ENCODE data around the gene DHH. TPM values are rescaled to one million over a fixed set of nuclear protein-coding genes. Genes with fewer than 3 reads are reported as not detected.

DHH gene
- polyA plus RNA-seq, 4 donors = 0.15 to 2.3 TPM; not detected in 2

DNA sequence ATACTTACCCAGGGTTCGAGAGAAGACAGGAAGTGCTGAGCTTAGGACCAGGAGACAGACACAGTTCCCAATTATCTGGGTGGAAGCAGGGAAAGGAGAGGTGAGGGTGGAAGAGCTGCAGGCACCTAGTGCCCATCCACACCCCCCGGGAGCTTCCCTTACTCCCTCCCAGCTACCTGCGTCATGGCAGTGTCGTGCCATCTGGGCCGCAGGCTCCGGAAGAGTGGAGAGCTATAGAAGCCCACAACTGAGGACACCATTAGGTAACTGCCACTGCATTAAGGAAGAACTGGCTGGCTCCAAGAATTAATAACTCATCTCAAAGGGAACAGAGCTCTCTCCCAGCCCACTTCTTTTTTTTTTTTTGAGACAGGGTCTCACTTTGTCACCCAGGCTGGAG is 5.8 kb upstream of the DHH start:
- WGBS, 3 donors = 94 to 97% (median 94%) methylated on average over 6 of the region's 6 CpGs
- no peaks in the 10 kb centered on the region for H3K9me3 ChIP-seq (ENCODE audit: control insufficient read depth in 2 of 2, insufficient read depth in 1 of 2, low read depth in 1 of 2, low read length in 1 of 2)
- H3K4me3 ChIP-seq (ENCODE audit: low read depth in 1 of 3, low read length in 3 of 3) = no peak overlapping the region
- H3K4me1 ChIP-seq (ENCODE audit: control insufficient read depth in 3 of 3, insufficient read depth in 2 of 3, low read depth in 1 of 3, low read length in 2 of 3) = peaks cover 0 to under 1% (median 0%) of the 10 kb centered on the region in 3 donors
- DNase-seq (no peak), FAIRE-seq (no peak)
- peaks cover 12 to 83% (median 32%) of the 10 kb centered on the region in 3 donors for H3K36me3 ChIP-seq (ENCODE audit: control insufficient read depth in 3 of 3, insufficient read depth in 2 of 3, low read depth in 1 of 3, low read length in 3 of 3)
- H3K27ac ChIP-seq (ENCODE audit: low read depth in 1 of 3, low read length in 2 of 3) = no peak overlapping the region
- H3K27me3 ChIP-seq (ENCODE audit: control insufficient read depth in 3 of 3, insufficient read depth in 3 of 3, low read length in 3 of 3) = peaks cover 0 to 1% (median 0%) of the 10 kb centered on the region in 3 donors

DNA sequence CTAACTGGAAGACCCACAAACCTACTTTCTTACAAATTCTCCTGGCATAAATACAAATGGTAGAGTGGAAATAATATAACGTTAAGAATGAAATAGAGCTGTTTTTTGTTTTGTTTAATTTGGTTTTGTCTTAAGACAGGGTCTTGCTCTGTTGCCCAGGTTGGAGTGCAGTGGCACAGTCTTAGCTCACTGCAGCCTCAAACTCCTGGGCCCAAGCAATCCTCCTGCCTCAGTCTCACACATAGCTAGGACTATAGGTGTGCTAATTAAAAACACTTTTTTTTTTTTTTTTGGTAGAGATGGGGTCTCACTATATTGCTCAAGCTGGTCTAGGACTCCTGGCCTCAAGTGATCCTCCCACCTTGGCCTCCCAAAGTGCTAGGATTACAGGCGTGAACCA is 4.1 kb upstream of the DHH start:
- Histone ChIP-seq H3K4me1 (ENCODE audit: control insufficient read depth in 3 of 3, insufficient read depth in 2 of 3, low read depth in 1 of 3, low read length in 2 of 3) (peaks cover 0 to 11% (median 0%) of the 10 kb centered on the region in 3 donors), H3K36me3 (ENCODE audit: control insufficient read depth in 3 of 3, insufficient read depth in 2 of 3, low read depth in 1 of 3, low read length in 3 of 3) (peaks cover 12 to 67% (median 24%) of the 10 kb centered on the region in 3 donors), H3K27me3 (ENCODE audit: control insufficient read depth in 3 of 3, insufficient read depth in 3 of 3, low read length in 3 of 3) (peaks cover 0 to 18% (median 8%) of the 10 kb centered on the region in 3 donors), H3K27ac (ENCODE audit: low read depth in 1 of 3, low read length in 2 of 3) (no peak overlapping the region), H3K4me3 (ENCODE audit: low read depth in 1 of 3, low read length in 3 of 3) (no peak overlapping the region), H3K9me3 (ENCODE audit: control insufficient read depth in 2 of 2, insufficient read depth in 1 of 2, low read depth in 1 of 2, low read length in 1 of 2) (no peaks in the 10 kb centered on the region)
- WGBS, 3 donors = 92 to 97% (median 93%) methylated on average over 2 of the region's 2 CpGs
- DNase-seq (no peak), FAIRE-seq (no peak)

DNA sequence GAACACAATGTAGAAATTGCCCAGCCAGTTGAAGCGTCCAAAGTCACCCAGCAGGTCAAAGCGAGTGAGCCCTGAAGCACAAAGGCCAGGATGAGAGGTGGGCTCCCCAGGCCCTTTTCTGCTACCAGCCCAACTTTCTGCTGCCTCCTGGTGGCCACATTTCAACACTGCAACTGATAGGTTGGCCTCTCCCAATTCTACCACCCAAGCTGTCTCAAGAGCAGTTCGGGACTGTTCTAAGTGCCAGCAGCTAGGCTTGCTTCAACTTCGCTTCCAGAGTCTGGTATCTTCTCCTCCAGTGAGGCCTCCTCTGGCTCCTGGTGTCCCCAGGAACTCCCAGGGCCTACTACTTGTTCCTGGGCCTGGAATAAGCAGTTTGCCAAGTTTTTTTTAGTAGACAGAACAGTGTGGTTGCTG is 3.4 kb upstream of the DHH start:
- peaks cover 0 to 25% (median 9%) of the 10 kb centered on the region in 3 donors for H3K27me3 ChIP-seq (ENCODE audit: control insufficient read depth in 3 of 3, insufficient read depth in 3 of 3, low read length in 3 of 3)
- FAIRE-seq (no peak), DNase-seq (peak; percentile 39 to 57)
- H3K4me1 ChIP-seq (ENCODE audit: control insufficient read depth in 3 of 3, insufficient read depth in 2 of 3, low read depth in 1 of 3, low read length in 2 of 3) = peaks cover 0 to 14% (median 0%) of the 10 kb centered on the region in 3 donors
- 67 to 68% (median 68%) methylated on average over 4 of the region's 4 CpGs for WGBS, 3 donors
- peaks cover 12 to 62% (median 21%) of the 10 kb centered on the region in 3 donors for H3K36me3 ChIP-seq (ENCODE audit: control insufficient read depth in 3 of 3, insufficient read depth in 2 of 3, low read depth in 1 of 3, low read length in 3 of 3)
- no peak overlapping the region for H3K4me3 ChIP-seq (ENCODE audit: low read depth in 1 of 3, low read length in 3 of 3)
- H3K27ac ChIP-seq (ENCODE audit: low read depth in 1 of 3, low read length in 2 of 3) = no peak overlapping the region
- H3K9me3 ChIP-seq (ENCODE audit: control insufficient read depth in 2 of 2, insufficient read depth in 1 of 2, low read depth in 1 of 2, low read length in 1 of 2) = no peaks in the 10 kb centered on the region

DNA sequence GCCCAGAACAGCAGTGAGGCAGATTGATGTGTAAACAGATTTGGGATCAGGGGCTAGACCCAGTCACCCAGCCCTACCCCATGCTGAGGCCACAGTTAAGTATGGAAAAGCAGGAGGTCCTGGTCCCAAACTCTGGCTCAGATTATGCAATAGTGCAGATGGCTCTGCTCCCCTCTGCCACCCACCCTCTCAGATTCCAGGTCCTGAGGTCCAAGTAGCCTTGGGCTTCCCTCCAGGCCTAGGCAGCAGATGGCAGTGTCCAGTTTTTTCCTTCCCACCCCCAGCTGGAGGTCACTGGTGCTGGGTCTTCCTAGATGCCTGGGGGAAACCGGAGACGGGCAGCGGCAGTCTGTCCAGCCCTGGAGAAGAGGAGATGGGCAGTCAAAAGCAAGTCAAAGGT is 2.8 kb upstream of the DHH start:
- Histone ChIP-seq H3K27me3 (ENCODE audit: control insufficient read depth in 3 of 3, insufficient read depth in 3 of 3, low read length in 3 of 3) (peaks cover 0 to 31% (median 9%) of the 10 kb centered on the region in 3 donors), H3K27ac (ENCODE audit: low read depth in 1 of 3, low read length in 2 of 3) (no peak overlapping the region), H3K4me1 (ENCODE audit: control insufficient read depth in 3 of 3, insufficient read depth in 2 of 3, low read depth in 1 of 3, low read length in 2 of 3) (peaks cover 0 to 17% (median 0%) of the 10 kb centered on the region in 3 donors), H3K4me3 (ENCODE audit: low read depth in 1 of 3, low read length in 3 of 3) (no peak overlapping the region), H3K9me3 (ENCODE audit: control insufficient read depth in 2 of 2, insufficient read depth in 1 of 2, low read depth in 1 of 2, low read length in 1 of 2) (no peaks in the 10 kb centered on the region), H3K36me3 (ENCODE audit: control insufficient read depth in 3 of 3, insufficient read depth in 2 of 3, low read depth in 1 of 3, low read length in 3 of 3) (peaks cover 7 to 56% (median 20%) of the 10 kb centered on the region in 3 donors)
- FAIRE-seq (no peak), DNase-seq (no peak)
- 83 to 97% (median 90%) methylated on average over 3 of the region's 3 CpGs for WGBS, 3 donors

DNA sequence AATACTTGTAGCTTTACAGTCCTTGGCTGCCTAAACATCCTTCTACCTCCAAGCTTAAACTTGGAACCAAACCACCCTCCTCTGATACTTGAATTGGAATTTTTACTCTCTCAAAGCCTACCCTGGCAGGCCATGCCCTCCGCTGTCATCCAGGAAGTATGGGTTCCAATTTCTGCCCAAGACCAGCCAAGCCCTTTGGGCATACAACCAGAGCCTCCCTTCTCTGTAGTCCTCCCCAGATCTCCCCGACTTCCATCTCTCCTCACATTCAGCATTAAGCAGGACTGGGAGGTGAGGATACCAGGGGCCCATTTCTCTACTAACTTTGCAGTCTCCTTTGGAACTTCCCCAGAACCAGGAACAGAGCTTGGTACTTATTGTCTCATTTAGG is 369 bp upstream of the DHH start:
- peaks cover 5 to 34% (median 7%) of the 10 kb centered on the region in 3 donors for H3K36me3 ChIP-seq (ENCODE audit: control insufficient read depth in 3 of 3, insufficient read depth in 2 of 3, low read depth in 1 of 3, low read length in 3 of 3)
- peaks cover 0 to 29% (median 3%) of the 10 kb centered on the region in 3 donors for H3K4me1 ChIP-seq (ENCODE audit: control insufficient read depth in 3 of 3, insufficient read depth in 2 of 3, low read depth in 1 of 3, low read length in 2 of 3)
- no peak overlapping the region for H3K4me3 ChIP-seq (ENCODE audit: low read depth in 1 of 3, low read length in 3 of 3)
- peaks cover 9 to 55% (median 15%) of the 10 kb centered on the region in 3 donors for H3K27me3 ChIP-seq (ENCODE audit: control insufficient read depth in 3 of 3, insufficient read depth in 3 of 3, low read length in 3 of 3)
- WGBS, 3 donors = 72 to 81% (median 76%) methylated on average over 2 of the region's 2 CpGs
- DNase-seq = no peak
- FAIRE-seq = no peak
- no peak overlapping the region for H3K27ac ChIP-seq (ENCODE audit: low read depth in 1 of 3, low read length in 2 of 3)
- H3K9me3 ChIP-seq (ENCODE audit: control insufficient read depth in 2 of 2, insufficient read depth in 1 of 2, low read depth in 1 of 2, low read length in 1 of 2) = no peaks in the 10 kb centered on the region

DNA sequence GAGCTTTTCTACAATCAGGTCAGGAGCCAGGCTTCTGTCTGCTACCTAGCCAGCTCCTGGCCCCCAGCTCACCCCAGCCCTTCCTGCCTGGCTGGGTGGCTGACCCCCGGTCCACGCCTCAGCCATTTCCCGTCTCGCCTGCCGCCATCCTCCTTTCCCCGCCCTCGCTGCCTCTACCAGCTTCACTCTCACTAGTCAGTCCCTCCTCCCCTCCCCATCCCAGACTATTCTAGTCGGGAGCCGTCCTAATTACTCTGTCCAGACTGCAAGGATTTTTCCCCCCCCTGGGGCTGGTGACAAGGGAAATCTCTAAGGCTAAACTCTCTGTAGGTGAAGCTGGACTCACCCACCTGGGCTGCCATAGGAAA is 825 bp downstream of the DHH start:
- Histone ChIP-seq H3K4me3 (ENCODE audit: low read depth in 1 of 3, low read length in 3 of 3) (peak overlapping the region in 1 of 3 donors; percentile 13), H3K27ac (ENCODE audit: low read depth in 1 of 3, low read length in 2 of 3) (no peak overlapping the region), H3K4me1 (ENCODE audit: control insufficient read depth in 3 of 3, insufficient read depth in 2 of 3, low read depth in 1 of 3, low read length in 2 of 3) (peaks cover 0 to 36% (median 3%) of the 10 kb centered on the region in 3 donors), H3K9me3 (ENCODE audit: control insufficient read depth in 2 of 2, insufficient read depth in 1 of 2, low read depth in 1 of 2, low read length in 1 of 2) (peaks cover 0 to 2% of the 10 kb centered on the region in 2 donors), H3K27me3 (ENCODE audit: control insufficient read depth in 3 of 3, insufficient read depth in 3 of 3, low read length in 3 of 3) (peaks cover 9 to 67% (median 22%) of the 10 kb centered on the region in 3 donors), H3K36me3 (ENCODE audit: control insufficient read depth in 3 of 3, insufficient read depth in 2 of 3, low read depth in 1 of 3, low read length in 3 of 3) (peaks cover 5 to 23% (median 5%) of the 10 kb centered on the region in 3 donors)
- 1 to 3% (median 2%) methylated on average over 9 of the region's 9 CpGs for WGBS, 3 donors
- FAIRE-seq = no peak
- DNase-seq = no peak

DNA sequence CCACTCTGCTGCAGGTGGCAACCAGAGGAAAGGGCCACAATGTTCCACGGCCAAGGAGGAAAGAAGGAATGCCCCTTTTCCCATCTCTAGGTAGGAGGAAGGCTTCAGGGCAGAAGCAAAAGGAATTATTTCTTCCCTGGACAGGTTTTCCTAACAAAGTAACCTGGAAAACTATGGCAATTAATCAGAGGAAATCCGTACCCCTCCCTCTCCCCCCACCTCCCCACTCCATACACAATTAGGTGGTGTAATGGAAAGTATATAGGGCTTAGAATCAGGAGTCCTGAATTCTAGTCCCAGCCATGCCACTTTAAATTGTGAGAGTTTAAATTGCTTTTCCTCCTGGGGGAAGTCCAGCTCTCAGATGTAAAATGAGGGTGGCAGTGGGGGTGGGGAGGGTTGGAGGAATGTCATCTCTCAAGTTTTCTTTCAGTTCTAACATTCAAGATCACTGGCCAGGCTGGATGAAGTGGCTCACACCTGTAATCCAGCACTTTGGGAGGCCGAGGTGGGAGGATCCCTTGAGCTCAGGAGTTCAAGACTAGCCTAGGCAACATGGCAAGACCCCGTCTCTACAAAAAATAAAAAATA is 1.7 kb downstream of the DHH start:
- FAIRE-seq (no peak), DNase-seq (no peak)
- H3K36me3 ChIP-seq (ENCODE audit: control insufficient read depth in 3 of 3, insufficient read depth in 2 of 3, low read depth in 1 of 3, low read length in 3 of 3) = peaks cover 0 to 17% (median 5%) of the 10 kb centered on the region in 3 donors
- H3K4me3 ChIP-seq (ENCODE audit: low read depth in 1 of 3, low read length in 3 of 3) = no peak overlapping the region
- no peak overlapping the region for H3K27ac ChIP-seq (ENCODE audit: low read depth in 1 of 3, low read length in 2 of 3)
- peaks cover 0 to 40% (median 3%) of the 10 kb centered on the region in 3 donors for H3K4me1 ChIP-seq (ENCODE audit: control insufficient read depth in 3 of 3, insufficient read depth in 2 of 3, low read depth in 1 of 3, low read length in 2 of 3)
- peaks cover 9 to 73% (median 22%) of the 10 kb centered on the region in 3 donors for H3K27me3 ChIP-seq (ENCODE audit: control insufficient read depth in 3 of 3, insufficient read depth in 3 of 3, low read length in 3 of 3)
- H3K9me3 ChIP-seq (ENCODE audit: control insufficient read depth in 2 of 2, insufficient read depth in 1 of 2, low read depth in 1 of 2, low read length in 1 of 2) = peaks cover 0 to 2% of the 10 kb centered on the region in 2 donors
- 36 to 55% (median 40%) methylated on average over 4 of the region's 4 CpGs for WGBS, 3 donors

DNA sequence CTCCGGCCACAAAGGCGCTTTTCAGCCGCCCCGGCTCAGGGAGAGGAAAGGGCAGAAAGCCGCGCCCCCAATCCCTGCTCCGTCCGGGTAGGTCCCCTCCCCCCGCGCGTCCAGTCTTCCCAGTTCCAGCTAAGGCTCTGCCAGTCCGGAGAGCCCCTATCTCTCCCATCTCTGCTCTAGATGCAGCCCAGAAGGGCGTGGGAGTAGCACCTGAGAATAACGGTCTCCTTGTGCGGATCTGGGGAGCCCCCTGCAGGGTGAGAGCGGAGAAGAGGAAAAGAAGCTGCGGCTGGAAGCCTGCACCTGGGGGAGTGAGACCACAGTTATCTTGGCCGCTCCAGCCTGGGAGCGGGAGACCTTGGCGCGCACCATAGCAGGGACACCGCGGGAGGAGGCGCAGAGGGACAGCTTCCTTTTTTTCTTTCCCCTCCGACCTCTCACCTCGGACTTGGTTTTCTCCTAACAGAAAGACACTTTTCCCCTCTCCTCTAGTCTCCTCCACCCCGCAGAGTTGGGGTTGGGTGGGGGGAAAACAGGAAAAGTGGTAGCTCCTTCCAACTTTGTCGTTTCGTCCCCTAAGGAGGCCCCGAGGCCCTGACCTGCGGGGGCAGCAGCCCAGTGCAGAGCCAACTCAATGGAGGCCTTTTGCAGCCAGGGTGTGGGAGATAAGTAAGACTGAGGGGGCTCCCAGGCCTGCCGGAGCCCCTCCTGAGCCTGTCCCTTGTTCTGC is 2.4 kb downstream of the DHH start:
- WGBS, 3 donors = 2 to 6% (median 4%) methylated on average over 31 to 32 of the region's 32 CpGs
- Histone ChIP-seq H3K4me3 (ENCODE audit: low read depth in 1 of 3, low read length in 3 of 3) (no peak overlapping the region), H3K27ac (ENCODE audit: low read depth in 1 of 3, low read length in 2 of 3) (no peak overlapping the region), H3K27me3 (ENCODE audit: control insufficient read depth in 3 of 3, insufficient read depth in 3 of 3, low read length in 3 of 3) (peaks cover 9 to 73% (median 22%) of the 10 kb centered on the region in 3 donors), H3K9me3 (ENCODE audit: control insufficient read depth in 2 of 2, insufficient read depth in 1 of 2, low read depth in 1 of 2, low read length in 1 of 2) (peaks cover 0 to 2% of the 10 kb centered on the region in 2 donors), H3K36me3 (ENCODE audit: control insufficient read depth in 3 of 3, insufficient read depth in 2 of 3, low read depth in 1 of 3, low read length in 3 of 3) (peaks cover 0 to 10% (median 5%) of the 10 kb centered on the region in 3 donors), H3K4me1 (ENCODE audit: control insufficient read depth in 3 of 3, insufficient read depth in 2 of 3, low read depth in 1 of 3, low read length in 2 of 3) (peaks cover 0 to 40% (median 3%) of the 10 kb centered on the region in 3 donors)
- DNase-seq (peak in 1 of 2 donors; percentile 40), FAIRE-seq (no peak)
